GM19043 (cell line): ENCODE results near the gene PARVG.

Experiments used
- ATAC-seq: cut with Tn5 transposase; IDR thresholded peaks from one replicate; pipeline ENCODE4 v1.9.1; 2021; ENCODE audit warnings: low read depth; ENCODE audit not compliant: unreplicated experiment

PARVG gene, protein sequence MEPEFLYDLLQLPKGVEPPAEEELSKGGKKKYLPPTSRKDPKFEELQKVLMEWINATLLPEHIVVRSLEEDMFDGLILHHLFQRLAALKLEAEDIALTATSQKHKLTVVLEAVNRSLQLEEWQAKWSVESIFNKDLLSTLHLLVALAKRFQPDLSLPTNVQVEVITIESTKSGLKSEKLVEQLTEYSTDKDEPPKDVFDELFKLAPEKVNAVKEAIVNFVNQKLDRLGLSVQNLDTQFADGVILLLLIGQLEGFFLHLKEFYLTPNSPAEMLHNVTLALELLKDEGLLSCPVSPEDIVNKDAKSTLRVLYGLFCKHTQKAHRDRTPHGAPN

GRCh38 chr22:44180706-44181032 is at the start of gene PARVG:
TSS of gene PARVG (plus strand) at chr22:44180925. CDS start at chr22:44183330, 2,405 bp downstream.
- no peak for ATAC-seq

DNA sequence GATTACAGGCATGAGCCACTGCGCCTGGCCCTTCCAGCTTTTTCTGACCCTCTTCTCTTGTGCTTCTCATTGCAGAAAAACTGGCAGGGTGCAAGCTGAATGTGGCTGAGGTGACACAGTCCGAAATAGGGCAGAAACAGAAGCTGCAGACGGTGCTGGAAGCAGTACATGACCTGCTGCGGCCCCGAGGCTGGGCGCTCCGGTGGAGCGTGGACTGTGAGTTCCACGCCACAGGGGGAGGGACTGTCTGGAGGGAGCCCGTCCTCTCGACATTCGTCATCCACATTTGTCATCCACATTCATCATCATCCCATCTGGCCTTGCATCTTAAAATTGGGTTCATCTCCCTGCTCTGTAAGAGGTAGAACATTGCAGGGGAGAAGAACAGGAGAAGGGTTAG is 49.3 kb upstream of the PARVG start:
- ATAC-seq, result no peak

DNA sequence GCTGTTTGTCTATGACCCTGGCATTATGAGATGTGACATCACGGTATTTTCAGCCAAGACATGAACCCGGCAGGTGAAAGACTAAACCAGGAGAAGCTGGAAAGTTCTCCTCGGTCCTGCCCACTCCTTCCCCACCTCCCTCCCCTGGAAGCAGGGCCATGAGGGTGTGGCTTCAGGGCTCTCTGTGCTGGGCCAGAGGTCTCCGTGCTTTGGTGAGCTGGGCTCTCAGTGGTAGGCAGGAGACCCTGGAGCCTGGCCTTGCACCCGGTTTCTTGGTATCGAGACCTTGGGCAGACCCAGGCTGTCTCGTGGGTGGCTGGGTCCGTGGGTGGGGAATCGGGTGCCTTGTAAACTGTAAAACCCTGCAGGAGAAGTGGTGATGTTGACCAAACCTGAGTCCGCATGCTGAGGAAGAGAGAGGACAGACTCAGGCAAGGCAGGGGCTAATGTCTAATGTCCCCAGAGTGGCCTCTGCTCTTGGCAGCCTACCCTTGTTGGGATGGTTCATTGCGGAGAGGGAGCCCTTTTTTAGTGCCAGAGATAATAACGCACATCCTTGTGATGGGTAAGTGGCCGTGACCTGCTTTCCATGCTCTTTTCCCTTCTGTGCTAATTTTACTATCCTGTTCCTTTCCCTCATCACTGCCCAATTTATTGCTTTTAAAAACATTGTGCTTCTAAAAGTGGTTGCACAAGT is 48.6 kb upstream of the PARVG start:
- no peak for ATAC-seq

- ATAC-seq, result no peak
These were observed 48.0 kb upstream of the PARVG start for GRCh38 chr22:44132724-44133123.

DNA sequence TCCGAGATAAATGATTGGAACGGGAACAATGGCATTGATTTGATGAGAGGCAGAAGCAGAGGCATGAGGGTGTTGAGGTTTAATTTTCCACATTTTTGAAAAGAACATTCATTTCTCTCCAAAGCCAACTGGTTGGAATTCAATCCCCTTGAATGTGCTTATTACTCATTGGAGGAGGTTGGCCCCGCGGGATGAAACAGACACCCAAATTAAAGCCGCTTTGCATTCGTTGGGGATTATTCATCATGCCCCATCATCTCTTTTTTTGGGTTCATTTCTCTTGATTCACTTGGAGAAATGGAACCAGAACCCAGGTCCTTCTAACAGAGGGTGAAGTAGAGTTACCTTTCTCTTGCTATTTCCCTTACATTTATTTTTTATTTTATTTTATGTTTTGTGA is 47.6 kb upstream of the PARVG start:
- no peak for ATAC-seq

DNA sequence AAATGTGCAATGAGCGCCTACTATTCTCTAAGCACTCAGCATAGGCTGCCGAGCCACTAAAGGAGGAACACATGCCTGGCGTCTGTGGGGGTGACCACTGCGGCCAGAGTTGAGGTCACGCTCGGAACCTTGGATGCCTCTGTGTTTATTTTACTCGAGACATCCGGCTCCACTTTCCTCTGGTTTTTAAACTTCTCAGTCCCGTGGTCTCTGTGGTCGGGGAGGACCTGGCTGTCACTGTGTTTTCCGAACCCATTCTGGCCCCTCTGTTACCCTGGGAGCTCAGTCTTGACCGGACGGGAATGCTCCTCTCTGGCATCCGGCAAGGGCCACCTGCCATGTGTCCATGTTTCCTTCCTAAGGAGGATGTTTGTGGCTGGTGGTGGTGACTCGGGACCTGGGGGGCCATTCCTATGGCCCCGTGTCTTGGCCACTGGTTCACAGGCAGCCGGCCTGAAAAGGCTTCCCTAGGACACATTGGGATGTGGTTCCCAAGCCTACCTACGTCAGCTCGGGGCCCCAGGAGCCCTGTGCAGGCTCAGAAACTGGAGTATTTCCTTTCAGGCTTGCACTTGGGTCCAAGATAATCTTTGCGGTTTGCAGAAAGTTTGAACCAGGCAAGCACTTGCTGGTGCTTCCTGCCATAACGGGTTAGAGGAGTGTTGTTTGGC is 46.7 kb upstream of the PARVG start:
- no peak for ATAC-seq

- no peak for ATAC-seq
These were observed 44.6 kb upstream of the PARVG start for GRCh38 chr22:44136112-44136511.

DNA sequence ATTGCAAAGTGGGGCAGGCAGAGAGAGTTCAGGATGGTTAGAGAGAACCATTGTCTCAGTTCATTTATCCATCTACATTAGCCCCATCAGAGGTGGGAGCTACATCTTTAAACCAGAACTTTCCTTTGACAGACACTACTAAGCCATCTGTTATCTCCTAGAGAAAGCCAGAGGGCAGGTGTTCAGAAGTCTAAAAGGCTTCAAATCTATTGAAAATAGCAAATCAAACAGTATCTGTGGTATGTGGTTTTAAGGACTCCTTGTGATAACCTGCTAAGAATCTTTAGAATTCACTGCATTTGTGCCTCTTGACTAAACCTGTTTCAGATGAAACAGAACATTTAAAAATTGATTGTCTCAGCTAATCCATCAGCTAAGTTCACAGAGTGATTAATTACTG is 43.9 kb upstream of the PARVG start:
- no peak for ATAC-seq

DNA sequence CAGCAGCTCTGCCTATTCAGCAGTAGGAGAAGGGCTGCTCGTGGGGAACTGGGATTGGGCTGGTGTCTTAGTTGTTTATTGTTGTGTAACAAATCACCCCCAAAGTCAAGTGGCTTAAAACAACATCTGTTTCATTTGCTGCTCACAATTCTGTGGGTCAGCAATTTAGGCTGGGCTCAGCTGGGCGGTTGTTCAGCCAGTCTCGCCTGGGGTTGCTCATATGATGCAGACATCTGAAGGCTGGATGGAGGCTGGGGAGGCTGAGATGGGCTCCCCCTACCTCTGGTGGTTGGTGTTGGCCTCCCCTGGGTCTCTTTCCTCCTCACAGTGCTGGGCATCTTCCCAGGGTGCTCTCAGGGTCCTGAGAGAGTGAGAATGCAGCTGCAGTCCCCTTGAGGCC is 43.3 kb upstream of the PARVG start:
- no peak for ATAC-seq

DNA sequence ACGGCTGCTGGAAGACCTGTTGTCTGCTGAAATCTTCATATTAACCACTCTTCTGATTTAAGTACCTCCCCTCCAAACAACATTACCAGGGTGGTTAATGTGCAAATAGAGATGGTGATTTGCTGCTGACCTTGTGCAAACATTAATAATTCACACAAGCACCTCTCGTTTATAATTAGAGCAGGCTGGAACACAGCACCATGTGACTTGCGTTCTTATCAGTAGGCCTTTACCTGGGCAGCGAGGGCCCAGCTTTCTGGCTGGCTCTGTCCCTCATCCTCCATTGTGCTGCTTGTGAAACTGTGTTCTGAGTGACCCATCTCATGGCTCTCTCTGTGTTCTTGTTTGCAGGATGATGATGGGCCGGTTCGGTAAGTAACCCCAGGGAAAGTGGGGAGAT is 41.0 kb upstream of the PARVG start:
- no peak for ATAC-seq

DNA sequence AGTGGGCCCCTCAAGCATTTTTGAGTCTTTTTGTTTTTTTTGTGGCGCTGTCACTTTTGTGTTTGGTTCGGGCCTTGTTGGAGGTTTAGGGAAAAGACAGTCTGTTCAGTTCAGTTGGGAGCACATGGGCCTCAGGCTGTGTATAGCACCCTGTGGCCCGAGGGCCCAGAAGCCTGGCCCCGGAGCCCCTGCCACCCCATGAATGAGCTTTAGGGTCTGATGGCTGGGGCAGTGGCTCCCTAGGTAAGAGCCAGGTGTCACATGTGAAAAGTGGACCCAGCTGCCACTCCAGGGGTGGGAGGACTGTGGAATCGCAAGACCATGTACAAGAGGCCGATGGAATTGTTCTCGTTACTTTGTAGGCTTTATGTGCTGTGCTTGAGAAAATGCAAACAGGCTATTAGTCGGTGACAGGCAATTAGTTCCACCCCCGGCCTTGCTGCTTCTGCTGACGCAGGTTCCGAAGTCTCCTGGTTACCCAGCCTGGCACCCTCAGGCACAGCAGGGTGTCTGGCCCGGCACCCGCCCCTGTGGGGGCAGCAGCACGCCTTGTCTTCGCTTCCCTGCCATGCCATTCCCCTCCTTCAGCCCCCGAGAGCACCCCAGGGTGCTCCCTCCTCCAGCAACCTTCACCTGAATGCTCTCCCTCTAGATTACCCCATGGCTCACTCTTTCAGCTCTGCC is 38.2 kb upstream of the PARVG start:
- no peak for ATAC-seq

DNA sequence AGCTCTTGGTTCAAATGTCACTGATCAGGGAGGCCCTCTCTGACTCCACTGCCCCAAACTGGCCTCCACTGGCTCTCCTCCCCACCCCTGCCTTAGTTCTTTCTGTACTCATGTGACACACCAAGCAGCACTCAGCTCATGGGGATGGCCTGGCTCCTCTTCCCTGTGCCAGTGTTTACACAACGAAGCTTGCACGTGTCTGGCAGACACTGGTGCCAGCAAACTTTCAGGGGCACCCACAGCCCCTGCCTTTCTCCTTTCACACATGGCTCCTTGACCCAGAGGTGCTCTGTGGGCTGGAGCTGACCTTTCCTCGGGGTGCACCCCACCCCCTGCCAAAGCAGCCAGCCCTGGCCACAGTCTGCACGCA is 37.6 kb upstream of the PARVG start:
- no peak for ATAC-seq

- ATAC-seq, result no peak
These were observed 37.1 kb upstream of the PARVG start for GRCh38 chr22:44143579-44143978.

DNA sequence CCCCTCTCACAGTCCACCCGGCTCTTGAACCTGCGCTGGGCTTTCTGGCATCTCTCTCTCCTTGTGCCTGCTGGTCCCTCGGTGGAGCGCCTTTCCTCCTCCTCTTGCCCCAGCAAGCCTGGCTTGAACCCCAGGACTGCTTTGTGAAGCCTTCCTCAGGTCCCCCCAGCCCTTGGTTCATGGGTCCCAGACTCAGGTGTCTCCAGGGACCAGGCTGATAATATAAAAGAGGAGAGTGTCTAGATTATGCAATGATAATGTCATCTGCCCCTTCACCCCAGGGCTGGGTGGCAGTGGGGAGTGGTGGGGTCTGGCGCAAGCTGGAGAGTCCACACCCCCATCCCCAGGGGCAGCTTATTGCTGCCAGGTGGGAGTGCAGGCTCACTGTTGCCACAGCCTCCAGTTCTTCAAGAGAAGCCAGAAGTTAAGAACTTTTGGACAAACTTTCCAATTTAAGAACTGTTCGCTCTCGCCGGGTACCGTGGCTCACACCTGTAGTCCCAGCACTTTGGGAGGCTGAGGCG is 36.6 kb upstream of the PARVG start:
- ATAC-seq, result no peak

DNA sequence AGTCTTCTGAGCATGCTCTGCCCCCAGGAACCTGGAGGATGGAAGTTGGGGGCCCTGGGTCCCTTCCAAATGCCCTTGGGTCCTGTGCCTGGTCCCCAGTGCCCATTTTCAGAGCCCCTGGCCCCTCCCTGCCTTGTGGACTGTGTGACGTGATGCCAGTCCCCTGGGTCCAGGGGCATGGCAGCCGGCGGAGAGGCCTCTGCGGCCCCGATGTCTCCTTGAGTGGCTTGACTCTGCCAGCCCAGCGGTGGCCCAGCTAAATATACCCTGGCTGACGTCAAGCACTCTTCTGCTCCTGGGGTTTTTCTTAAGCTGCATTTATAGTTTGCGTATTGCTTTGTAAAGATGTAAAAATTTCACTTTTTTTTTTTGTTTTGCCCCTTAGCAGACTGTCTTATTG is 35.2 kb upstream of the PARVG start:
- no peak for ATAC-seq

DNA sequence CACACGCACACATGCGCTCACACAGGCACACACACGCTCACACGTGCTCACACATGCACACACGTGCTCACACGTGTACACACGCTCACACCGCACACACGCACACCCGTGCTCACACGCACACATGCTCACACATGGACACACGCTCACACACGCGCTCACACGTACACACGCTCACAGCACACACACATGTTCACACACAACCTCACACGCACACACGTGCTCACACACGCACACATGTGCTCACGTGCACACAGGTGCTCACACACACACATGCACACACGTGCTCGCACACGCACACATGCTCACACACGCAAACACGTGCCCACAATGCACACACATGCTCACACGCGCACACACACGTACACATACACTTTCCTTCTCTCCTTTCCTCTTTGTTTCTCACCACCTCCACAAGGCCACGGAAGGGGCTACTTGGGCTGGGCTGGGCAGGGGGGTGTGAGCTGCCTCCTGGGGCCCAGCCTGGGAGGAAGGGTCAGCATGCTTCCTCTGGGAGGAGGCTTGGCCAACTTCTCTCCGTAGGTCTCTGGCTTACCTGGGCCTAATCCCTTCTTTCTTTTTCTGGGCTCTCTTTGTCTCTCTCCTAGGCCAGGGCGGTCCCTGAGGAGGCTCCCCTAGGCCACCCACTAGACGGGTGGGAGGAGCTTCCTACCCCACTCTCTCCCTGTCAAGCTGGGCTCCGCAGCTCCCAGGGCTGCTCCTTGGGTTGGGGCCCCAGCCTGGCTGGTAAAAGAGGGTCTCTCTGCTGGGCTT is 34.5 kb upstream of the PARVG start:
- no peak for ATAC-seq

DNA sequence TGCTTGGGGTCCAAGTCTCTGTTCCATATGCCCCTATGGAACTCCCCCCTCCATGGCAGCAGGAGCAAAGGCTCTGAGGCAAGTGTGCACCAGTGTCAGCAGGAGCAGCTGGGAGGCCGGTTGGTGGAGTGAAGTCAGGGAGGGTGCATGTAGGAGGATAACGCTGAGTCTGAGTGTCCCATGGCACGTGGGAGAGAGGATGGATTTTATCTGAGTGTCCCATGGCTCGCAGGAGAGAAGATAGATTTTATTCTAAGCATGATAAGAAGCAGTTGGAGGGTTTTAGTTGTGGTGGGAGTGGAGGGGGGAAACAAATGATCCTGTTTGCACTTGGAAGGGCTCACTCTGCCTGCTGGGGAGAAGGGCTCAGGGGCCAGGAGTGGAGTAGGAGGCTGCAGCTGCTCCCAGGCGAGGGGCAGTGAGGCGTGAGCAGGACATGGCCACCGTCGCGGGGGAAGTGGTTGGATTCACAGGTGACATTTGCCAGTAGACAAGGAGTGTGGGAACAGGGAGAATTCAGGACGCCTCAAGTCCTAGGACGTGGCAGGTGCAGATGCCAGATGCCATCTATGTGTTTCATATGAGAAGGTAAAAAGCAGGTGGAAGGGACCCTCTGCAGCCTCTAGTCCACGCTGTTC is 33.6 kb upstream of the PARVG start:
- ATAC-seq, result no peak

- no peak for ATAC-seq
These were observed 32.7 kb upstream of the PARVG start for GRCh38 chr22:44147821-44148574.

DNA sequence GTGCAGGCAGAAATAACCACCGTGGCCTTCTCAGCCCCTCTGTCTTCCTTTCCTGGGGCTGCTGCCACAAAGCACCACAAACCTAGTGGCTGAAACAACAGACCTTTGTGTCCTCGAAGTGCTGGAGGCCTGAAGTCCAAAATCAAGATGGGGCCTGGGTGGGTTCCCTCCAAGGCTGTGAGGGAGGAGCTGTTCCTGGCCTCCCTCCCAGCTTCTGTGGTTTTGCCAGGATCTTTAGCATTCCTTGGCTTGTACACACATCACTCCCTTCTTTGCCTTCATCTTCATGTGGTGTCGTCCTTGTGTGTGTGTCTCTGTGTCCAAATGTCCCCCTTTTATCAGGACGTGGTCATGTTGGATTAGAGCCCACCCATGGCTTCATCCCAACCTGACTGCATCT is 29.0 kb upstream of the PARVG start:
- no peak for ATAC-seq
